Measurements from ENCODE around the gene RPL37A.

The RPL37A gene

GRCh38 chr2:216537366-216537765, 38.7 kb downstream of the RPL37A start:
- Histone ChIP-seq H3K36me3 (ENCODE audit: low read length) (no peaks in the 10 kb centered on the region), H3K27ac (ENCODE audit: low read depth, low read length) (no peak overlapping the region), H3K9me2 (replicated peaks; ENCODE audit: insufficient read depth, low read length) (no peaks in the 10 kb centered on the region), H3K79me2 (ENCODE audit: insufficient read depth, low read length) (no peaks in the 10 kb centered on the region), H3K9me3 (ENCODE audit: insufficient read depth, low read length) (no peaks in the 10 kb centered on the region), H3F3A (ENCODE audit: insufficient read depth) (no peaks in the 10 kb centered on the region), H3K9ac (ENCODE audit: low read length) (no peak overlapping the region), H4K20me1 (ENCODE audit: low read depth, low read length) (no peaks in the 10 kb centered on the region), H2AFZ (ENCODE audit: low read depth, low read length, severe bottlenecking) (no peak overlapping the region), H3K27me3 (ENCODE audit: low read length) (no peaks in the 10 kb centered on the region), H3K4me2 (ENCODE audit: low read depth, low read length, poor library complexity, severe bottlenecking) (no peak overlapping the region), H3K4me3 (ENCODE audit: insufficient read depth, low read length, poor library complexity, severe bottlenecking) (no peak overlapping the region)
- no peak for TF ChIP-seq EZH2phosphoT487 (conservative IDR thresholded peaks at IDR 0.05; ENCODE audit: low read length)
- TF ChIP-seq CTCF (IDR thresholded peaks at IDR 0.05; ENCODE audit: insufficient read depth, low read length, poor library complexity, severe bottlenecking) = no peak

DNA sequence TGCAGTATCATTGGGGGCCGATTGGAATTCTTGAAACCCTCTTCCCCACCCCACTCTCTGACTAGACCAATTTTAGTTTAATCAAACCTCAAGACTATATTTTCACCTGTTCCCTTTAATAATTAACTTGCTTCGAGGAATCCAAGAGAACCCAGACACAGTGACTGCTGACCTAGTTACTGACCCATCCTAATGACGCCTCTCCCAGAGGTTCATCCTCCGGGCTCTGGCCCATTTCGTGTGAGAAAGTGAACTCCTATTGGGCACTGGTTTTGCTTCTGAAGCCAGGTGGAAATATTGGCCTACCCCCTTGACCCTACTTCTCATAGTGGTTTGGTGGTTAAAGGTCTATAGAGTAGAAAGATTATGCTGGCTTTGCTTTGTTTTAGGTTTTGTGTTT, 39.9 kb downstream of the RPL37A start:
- Histone ChIP-seq H3K79me2 (ENCODE audit: insufficient read depth, low read length) (no peaks in the 10 kb centered on the region), H2AFZ (ENCODE audit: low read depth, low read length, severe bottlenecking) (no peak overlapping the region), H3K36me3 (ENCODE audit: low read length) (no peaks in the 10 kb centered on the region), H3K9me3 (ENCODE audit: insufficient read depth, low read length) (no peaks in the 10 kb centered on the region), H4K20me1 (ENCODE audit: low read depth, low read length) (no peaks in the 10 kb centered on the region), H3K27ac (ENCODE audit: low read depth, low read length) (no peak overlapping the region), H3F3A (ENCODE audit: insufficient read depth) (no peaks in the 10 kb centered on the region), H3K4me3 (ENCODE audit: insufficient read depth, low read length, poor library complexity, severe bottlenecking) (no peak overlapping the region), H3K4me2 (ENCODE audit: low read depth, low read length, poor library complexity, severe bottlenecking) (no peak overlapping the region), H3K27me3 (ENCODE audit: low read length) (no peaks in the 10 kb centered on the region), H3K9ac (ENCODE audit: low read length) (no peak overlapping the region), H3K9me2 (replicated peaks; ENCODE audit: insufficient read depth, low read length) (no peaks in the 10 kb centered on the region)
- TF ChIP-seq CTCF (IDR thresholded peaks at IDR 0.05; ENCODE audit: insufficient read depth, low read length, poor library complexity, severe bottlenecking) = no peak

GRCh38 chr2:216539120-216539519, 40.5 kb downstream of the RPL37A start:
- H3K27ac ChIP-seq (ENCODE audit: low read depth, low read length) = no peak overlapping the region

More at GRCh38 chr2:216539120-216539519, 40.5 kb downstream of the RPL37A start:
- Histone ChIP-seq H3K27me3 (ENCODE audit: low read length) (no peaks in the 10 kb centered on the region), H4K20me1 (ENCODE audit: low read depth, low read length) (no peaks in the 10 kb centered on the region), H3K36me3 (ENCODE audit: low read length) (no peaks in the 10 kb centered on the region), H3K9ac (ENCODE audit: low read length) (no peak overlapping the region), H3K9me2 (replicated peaks; ENCODE audit: insufficient read depth, low read length) (no peaks in the 10 kb centered on the region), H3F3A (ENCODE audit: insufficient read depth) (no peaks in the 10 kb centered on the region), H2AFZ (ENCODE audit: low read depth, low read length, severe bottlenecking) (no peak overlapping the region), H3K79me2 (ENCODE audit: insufficient read depth, low read length) (no peaks in the 10 kb centered on the region), H3K4me3 (ENCODE audit: insufficient read depth, low read length, poor library complexity, severe bottlenecking) (no peak overlapping the region), H3K4me2 (ENCODE audit: low read depth, low read length, poor library complexity, severe bottlenecking) (no peak overlapping the region), H3K9me3 (ENCODE audit: insufficient read depth, low read length) (no peaks in the 10 kb centered on the region)
- TF ChIP-seq CTCF (IDR thresholded peaks at IDR 0.05; ENCODE audit: insufficient read depth, low read length, poor library complexity, severe bottlenecking) (no peak), EZH2phosphoT487 (conservative IDR thresholded peaks at IDR 0.05; ENCODE audit: low read length) (no peak)
